ENCODE data around the gene BASP1.
A peak's percentile ranks its signal among the peaks of the same experiment; 100 is the strongest.

Gene BASP1

GRCh38 chr5:17217493-17218352 is at the start of gene BASP1:
Gene BASP1, plus strand, starts transcription at chr5:17217631. Its CDS starts 57,586 bp downstream, at chr5:17275217.
- DNase-seq (ENCODE audit: low spot score) = peak; percentile 92
- no peak for TF ChIP-seq CTCF (IDR thresholded peaks at IDR 0.05; ENCODE audit: extremely low read depth, missing control alignments)

GRCh38 chr5:17169507-17169906 is 47.9 kb upstream of the BASP1 start:
- no peak for TF ChIP-seq CTCF (IDR thresholded peaks at IDR 0.05; ENCODE audit: extremely low read depth, missing control alignments)
- DNase-seq (ENCODE audit: low spot score) = no peak

- no peak for DNase-seq (ENCODE audit: low spot score)
- TF ChIP-seq CTCF (IDR thresholded peaks at IDR 0.05; ENCODE audit: extremely low read depth, missing control alignments) = no peak
Measured at GRCh38 chr5:17172791-17173190, 44.6 kb upstream of the BASP1 start.

GRCh38 chr5:17174965-17175364 is 42.5 kb upstream of the BASP1 start:
- no peak for TF ChIP-seq CTCF (IDR thresholded peaks at IDR 0.05; ENCODE audit: extremely low read depth, missing control alignments)
- no peak for DNase-seq (ENCODE audit: low spot score)

- TF ChIP-seq CTCF (IDR thresholded peaks at IDR 0.05; ENCODE audit: extremely low read depth, missing control alignments) = no peak
- DNase-seq (ENCODE audit: low spot score) = no peak
Measured at GRCh38 chr5:17177501-17178372, 39.7 kb upstream of the BASP1 start.

- DNase-seq (ENCODE audit: low spot score) = no peak
- no peak for TF ChIP-seq CTCF (IDR thresholded peaks at IDR 0.05; ENCODE audit: extremely low read depth, missing control alignments)
Measured at GRCh38 chr5:17178373-17178675, 39.1 kb upstream of the BASP1 start.

- no peak for DNase-seq (ENCODE audit: low spot score)
- no peak for TF ChIP-seq CTCF (IDR thresholded peaks at IDR 0.05; ENCODE audit: extremely low read depth, missing control alignments)
Measured at GRCh38 chr5:17180330-17180843, 37.0 kb upstream of the BASP1 start.
